Fibroblast of the conjunctiva (primary cell): ENCODE measurements around the gene RNF8.
"Not testable (repeated sequence)": the region's sequence is repeated elsewhere in the genome, so short reads cannot be mapped to it uniquely, and the experiment has no call there.

Experiments
- DNase-seq: peaks from one replicate; pipeline ENCODE4 v3.0.0-alpha.2; 2010; ENCODE audit warnings: low read depth

The RNF8 gene, protein sequence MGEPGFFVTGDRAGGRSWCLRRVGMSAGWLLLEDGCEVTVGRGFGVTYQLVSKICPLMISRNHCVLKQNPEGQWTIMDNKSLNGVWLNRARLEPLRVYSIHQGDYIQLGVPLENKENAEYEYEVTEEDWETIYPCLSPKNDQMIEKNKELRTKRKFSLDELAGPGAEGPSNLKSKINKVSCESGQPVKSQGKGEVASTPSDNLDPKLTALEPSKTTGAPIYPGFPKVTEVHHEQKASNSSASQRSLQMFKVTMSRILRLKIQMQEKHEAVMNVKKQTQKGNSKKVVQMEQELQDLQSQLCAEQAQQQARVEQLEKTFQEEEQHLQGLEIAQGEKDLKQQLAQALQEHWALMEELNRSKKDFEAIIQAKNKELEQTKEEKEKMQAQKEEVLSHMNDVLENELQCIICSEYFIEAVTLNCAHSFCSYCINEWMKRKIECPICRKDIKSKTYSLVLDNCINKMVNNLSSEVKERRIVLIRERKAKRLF

DNA sequence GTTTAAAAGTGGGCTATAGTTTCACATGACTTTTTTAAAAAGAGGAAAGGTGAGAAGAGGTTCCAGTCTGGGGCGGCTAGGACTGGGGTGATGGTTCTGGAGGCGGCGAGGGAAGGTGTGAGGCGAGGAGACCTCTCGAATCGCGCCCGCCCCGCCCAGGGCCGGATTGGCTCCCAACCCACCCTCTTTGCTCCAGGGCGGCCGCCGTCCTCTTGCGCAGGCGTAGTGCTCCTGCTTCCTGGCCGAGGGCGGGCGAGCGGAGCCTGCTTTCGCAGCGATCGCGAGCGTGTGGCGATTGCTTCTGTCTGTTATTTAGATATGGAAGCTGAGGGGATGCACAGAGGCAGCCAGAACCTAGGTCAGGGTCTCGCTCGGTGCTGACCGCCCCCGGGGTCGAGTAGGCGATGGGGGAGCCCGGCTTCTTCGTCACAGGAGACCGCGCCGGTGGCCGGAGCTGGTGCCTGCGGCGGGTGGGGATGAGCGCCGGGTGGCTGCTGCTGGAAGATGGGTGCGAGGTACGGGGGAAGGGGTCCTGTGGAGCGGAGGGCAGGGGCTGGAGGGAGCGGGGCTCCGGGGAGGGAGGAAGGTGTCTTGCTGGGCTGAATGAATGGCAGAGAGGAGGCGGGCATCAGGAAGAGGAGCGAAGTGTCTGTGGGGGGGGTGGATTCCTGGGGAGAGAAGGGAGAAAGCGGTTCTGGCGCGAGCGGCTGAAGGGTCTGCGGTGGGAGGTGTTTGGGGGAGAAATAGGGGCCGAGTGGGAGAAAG is at the start of gene RNF8:
Gene RNF8 (plus strand): TSS at position 223 of the 765 bp plus-strand sequence. CDS start 182 bp downstream, at position 405.
- peak; percentile 70 for DNase-seq

DNA sequence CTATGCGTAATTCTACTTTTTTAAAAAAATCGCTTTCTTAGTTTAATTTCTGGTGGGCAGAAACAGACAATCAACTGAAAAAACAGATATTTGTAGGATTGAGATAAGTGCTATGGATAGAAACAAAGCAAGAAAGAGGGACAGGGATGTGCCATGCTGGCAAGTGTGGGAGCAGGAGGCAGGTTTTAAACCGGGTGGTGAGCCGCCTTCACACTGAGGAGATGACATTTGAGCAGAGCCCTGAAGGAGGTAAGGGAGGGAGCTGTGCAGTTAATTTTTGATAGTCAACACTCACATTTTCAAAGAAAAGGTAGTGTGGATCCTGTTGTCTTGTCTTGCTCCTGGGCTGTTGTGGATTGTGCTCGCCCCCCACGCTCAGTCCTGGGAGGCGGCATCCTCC is 49.0 kb upstream of the RNF8 start:
- no peak for DNase-seq

DNA sequence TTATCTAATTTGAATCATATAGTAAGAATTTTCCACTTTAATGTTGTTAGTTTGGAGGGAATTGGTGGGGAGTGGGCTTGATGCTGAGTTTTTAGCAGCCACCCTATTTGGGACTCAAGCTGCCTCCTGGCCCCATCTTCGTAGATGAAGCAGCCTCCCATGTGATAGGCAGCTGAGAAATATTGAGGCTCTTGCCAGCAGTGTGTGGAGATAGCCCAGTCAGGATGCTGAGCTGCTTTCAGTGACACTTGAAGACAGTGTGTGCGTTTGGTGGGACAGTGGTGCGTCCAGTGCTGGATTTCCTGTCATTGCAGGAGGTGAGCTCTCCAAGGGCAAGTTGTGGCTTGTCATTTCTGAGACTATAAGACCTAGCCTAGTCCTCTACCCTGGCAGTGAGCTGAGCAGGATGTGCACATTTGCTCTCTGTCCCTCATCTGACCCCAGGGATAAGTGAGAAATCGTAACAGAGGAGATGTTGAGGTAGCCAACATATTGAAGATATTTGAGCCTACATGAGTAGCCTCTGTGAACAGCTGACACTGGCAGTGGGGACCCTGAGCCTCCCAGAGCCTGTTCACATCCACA is 47.9 kb upstream of the RNF8 start:
- DNase-seq: no peak

DNA sequence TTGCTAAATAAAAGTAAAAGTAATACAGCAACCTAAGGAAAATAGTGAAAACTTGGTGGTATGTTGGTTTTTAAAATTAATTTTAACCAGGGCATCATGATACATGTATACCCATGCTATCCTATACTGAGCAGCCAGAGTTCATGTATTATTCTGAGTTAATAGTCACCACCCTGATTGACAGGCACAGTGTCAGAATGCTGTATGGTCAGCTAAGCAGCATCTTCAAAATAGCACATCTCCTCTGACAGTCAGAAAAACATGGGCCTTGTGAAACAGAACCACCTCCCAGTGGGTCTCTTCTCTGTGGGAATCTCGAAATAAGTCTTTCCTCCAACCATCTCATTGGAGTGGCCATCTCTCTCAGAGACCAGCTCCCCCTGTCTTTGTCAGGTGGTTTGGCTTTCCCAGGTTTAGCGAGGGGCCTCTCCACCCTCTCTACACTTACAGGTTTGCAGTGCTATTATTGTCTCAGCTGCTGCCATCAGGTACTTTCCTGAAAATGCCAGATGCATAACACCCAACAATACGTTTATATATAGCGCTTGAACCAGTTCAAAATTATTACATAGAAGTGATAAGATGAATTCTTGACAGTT is 47.1 kb upstream of the RNF8 start:
- DNase-seq: no peak

DNA sequence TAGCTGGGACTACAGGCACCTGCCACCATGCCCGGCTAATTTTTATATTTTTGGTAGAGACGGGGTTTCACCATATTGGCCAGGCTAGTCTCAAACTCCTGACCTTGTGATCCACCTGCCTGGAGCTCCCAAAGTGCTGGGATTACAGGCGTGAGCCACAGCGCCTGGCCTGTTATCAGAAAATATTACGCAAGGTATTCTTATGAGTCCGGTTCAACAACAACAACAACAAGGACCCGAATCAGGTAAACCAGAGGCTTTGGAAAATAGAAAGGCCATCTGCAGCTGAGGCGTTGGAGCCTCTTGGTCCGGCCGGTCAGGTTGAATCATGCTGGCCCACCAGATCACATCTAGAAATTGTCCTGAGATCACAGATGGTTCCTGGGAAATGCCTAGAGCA is 46.3 kb upstream of the RNF8 start:
- not testable (repeated sequence) for DNase-seq

DNA sequence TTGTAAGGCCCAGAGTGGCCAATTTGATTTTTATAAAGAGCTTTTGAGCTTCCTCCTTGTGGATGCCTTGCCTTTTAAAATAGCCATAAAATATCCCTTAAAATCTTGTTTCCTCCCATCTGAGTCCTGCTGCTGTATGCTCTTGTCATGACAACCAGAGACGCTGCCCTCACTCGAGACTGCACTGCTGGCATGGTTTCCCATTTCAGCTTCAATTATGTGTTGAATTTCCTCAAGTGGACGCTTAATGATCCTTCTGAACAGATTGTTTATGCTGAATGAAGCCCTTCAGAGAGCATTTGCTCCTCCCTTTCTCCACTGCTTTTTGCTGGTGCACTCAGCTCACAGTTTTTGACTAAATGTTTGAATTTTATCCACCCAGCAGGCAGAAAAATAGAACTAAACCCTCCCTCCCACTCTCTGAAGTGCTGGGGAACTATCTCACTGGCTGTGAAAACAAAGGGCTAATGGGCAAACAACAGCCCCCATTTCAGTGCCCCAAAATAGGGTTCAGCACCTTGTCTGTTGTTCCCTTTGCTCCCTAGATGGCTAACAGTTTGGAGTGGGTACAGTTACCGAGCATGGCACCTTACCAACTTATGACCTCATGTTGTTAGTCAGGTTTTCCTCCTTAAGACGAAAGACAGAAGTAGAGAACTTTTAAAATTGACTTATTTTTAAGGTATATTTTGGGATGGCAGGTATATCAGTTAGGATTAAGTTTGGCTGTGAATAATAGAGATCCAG is 45.5 kb upstream of the RNF8 start:
- DNase-seq: peak; percentile 29

DNA sequence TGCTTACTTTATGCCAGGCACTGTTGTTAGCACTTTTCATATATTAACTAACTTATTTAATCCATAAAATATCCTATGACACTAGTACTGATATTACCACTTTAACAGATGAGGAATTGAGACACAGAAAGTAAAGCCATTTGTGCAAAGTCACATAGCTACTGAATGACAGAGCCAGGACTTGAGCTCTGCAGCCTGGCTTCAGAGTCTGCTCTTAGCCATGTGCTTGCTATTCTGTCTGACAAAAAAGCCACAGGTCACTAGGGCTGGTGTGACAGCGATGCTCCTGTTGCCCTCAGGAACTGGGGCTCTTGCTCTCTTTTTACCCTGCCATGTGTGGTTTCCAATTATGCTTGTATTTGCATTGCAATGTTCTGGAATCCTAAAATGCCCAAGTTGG is 44.7 kb upstream of the RNF8 start:
- no peak for DNase-seq

DNA sequence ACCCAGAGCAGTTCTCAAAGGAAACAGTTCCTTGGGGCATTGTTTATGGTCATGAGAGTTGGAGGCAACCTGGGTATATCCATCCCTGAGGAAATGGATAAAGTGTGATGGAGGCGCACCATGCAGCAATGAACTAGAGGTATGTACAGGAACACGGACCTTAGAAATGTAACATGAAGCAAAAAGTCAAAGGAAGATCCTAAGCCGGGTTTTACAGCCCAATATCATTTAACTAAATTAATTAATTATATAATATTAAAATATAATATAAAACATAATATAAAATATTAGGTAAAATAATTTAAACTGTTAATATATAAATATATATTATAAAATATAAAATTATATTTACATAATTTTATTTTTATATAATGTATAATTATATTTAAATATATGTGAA is 44.1 kb upstream of the RNF8 start:
- DNase-seq: no peak

DNA sequence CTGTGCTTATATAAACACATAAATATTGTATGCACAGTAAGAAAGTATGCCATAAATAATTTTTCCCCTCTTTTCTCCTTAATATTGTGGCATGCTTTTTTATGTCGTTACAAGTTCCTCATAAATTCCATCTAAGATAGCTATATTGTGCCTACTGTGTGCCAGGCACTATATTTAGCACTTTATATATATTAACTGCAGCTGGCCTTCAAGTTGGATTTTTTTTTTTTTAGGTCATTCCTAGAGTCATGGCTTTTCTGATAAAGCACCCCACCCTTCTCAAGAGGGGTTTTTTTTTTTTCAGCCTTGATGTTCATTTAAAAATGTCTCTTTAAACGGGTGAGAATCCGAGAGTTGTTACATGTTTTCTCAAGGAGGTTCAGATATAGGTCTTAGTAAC is 42.8 kb upstream of the RNF8 start:
- no peak for DNase-seq

DNA sequence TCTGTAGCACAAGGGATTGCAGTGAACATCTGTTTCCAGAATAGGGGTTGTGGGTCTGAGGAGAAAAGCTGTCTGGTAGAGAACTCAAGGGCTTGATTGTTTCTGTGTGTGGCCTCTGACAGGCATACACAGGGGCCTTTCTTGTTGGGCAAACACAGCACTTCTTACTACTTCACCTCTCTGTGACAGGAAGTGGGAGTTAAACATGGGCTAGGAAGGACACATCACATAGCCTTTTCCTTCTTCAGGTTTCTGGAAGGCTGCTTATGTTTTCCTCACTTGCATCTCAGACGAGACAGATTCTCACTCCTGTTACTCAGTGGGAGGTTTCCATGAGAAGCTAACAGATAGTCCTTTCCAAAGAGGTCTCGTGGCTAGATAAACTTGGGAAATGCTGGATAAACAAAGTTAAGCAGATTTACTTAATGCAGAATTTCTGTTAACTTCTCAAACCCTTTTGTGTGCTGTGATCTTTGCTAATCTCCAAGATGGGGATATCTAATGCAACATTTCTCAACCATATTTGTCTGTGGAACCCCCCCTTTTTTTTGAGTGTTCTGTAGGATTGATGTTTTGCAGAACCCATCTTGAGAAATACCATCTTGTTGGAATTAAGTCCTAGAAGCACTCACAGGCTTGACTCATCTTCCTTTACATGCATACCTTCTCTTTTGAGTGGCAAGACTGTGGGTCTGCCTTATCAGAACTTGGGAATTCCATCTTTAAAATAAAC is 41.9 kb upstream of the RNF8 start:
- DNase-seq: no peak

DNA sequence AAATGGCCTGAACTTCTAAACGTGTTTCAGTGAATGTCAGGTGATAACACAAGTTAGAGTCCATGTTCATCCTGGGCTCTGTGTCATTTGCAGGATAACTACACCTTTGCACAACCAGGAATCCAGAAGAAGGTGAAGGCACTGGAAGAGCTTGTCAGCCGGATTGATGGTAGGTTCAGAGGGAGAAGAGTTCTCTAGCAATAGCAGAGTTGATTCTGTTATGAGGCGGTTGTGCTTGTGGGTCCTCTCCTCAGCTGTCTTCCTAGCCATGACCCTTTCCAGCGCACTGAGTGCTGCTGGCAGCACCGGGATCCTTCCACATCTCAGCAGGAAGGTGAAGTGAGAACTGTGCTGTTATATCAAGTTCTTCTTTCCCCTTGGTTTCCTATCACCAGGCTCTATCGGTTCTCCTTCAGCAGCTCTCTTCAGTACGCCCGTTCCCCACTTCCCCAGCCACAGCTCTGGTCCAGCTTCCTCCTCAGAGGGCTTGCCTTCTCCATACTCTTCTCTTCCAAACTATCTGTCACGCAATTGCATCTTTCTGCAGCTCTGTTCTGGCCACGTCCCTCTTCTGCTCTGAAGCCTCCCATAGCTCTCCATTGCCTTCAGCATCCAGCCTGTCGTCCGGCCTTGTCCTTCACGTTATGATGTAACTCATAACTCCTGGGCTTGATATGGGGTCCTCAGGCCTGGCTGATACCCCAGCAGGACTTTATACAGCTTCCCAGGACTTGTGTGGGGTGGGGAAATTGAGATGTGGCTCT is 39.9 kb upstream of the RNF8 start:
- no peak for DNase-seq

DNA sequence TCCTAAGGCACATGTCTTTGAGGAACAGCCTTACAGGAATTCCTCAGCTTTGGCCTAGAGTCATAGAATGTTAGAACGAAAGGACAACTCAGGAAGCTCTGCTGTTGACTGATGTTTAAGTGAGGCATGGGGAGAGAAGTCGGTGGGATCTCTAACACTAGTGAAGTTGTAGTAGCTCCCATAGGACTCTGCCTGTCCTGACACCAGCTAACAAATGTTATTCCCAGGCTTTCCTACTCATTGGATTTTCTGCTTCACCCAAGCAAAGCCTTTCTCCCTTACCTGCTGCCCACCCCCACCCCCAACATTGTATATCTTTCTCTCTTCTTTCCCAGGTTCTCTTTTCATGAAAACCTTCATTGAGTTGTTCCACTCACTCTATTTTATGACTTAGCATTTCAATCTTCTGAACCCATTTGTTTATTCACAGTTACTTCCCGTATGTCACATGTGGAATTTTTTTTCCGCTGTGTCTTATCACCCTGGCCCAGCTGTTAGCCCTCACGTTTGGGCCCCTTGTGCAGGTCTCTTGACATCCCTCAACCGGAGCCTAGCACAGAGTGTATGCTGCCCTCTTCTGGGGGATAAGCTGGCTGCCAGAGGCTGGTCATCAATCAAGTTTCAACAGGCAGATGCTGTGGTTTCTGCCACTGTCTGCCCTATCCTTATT is 39.2 kb upstream of the RNF8 start:
- DNase-seq: peak; percentile 18

DNA sequence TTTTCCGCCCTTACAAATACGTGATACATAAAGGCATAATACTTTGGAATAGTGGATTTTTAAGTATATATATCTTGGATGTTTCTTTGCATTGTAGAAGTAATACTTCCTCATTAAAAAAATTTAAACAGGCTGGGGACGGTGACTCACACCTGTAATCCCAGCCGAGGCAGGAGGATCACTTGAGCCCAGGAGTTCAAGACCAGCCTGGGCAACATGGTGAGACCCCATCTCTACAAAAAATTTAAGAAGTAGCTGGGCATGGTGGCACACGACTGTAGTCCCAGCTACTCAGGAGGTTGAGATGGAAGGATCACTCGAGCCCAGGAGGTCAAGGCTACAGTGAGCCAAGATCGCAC is 38.6 kb upstream of the RNF8 start:
- no peak for DNase-seq

DNA sequence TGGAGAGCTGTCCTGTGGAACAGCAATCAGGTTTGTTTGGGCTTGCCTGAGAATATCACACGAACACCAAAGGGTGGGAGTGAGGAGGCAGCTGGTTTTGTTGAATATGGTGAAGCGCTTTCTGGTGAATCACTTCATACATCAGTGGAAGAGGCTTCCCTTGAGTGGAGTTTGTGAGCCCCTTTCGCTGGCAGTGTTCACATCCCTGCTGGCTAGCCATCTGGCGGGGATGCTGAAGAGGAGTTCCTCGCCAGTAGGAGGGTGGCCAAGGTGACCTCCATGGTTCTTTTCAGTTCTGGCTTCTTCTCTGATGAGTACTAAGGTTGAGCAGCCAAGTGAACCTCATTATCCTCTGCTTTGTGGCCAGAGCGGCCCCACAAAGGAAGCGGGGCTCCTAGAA is 37.7 kb upstream of the RNF8 start:
- no peak for DNase-seq

DNA sequence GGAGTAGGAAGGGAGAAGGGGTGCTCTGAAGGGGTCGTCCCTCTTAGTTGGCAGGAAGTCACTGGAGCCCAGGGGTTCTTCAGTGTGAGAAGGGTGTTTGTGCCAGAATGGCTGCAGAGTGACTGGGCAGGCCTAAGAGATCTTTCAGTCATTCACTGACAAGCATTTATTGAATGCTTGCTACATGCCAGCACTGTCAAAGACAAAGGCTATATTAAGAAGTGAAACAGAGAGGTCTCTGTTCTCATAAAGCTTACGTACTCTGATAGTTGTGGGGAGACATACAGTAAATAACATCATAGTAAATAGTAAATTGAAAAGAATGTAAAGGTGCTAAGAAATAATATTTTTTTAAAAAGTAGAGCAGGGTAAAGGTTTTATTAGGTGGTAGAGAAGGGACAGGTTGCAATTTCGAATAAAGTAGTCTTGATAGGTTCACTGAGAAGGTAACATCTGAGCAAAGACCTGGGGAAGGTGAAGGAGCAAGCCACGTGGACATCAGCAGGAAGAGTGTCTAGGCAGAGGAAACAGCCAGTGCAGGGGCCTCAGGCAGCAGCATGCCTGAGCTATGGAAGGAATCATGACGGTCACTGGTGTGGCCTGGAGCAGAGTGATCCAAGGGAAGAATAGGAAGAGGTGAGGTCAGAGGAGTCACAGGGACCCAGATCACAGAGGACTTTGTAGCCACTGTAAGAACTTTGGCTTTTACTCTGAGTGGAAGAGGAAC is 36.3 kb upstream of the RNF8 start:
- DNase-seq: no peak

DNA sequence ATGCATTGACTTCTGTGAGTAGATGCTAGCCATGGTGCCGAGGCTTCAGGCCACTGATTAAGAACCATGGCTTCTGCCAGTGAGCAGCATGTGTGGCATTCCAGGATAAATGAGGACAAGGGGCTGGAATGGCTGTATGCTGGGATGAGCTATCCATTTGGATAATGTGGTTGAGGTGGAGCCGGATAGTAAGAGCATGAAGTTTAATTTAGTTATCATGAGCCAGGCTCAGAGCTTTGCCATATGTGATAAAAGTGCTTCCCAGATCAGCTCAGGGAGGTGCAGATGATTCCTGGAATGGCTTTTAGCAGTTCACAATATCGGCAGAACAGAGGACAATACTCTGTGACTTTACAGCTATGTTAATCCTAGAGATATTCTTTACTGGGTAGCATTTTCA is 34.6 kb upstream of the RNF8 start:
- no peak for DNase-seq

DNA sequence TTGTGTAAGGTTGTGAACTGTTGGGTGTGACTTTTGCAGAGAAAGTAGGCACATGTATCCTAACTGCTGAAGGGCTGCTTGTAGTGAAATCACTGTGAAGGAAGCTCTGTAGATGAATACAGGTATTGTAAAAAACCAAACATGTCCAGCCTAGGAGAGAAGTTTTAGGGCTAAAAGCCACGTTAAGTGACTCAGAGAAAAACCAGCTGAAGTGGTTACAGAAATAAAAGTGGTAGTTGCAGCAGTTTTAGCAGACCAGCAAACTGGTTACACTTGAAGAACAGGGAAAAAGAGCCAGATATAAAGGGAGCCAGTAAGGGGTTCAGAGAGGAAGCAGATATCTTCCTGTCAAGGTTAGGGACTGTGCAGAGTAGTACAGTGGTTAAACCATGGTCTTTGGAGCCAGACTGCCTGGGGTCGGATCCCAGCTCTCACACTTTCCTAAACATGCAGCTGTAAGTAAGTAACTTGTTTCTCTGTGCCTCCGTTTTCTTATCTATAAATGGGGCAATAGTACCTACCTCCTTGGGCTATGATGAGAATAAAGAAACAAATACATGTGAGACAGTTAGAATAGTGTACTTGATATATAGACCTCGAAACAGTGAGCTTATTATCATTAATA is 33.8 kb upstream of the RNF8 start:
- DNase-seq: no peak

DNA sequence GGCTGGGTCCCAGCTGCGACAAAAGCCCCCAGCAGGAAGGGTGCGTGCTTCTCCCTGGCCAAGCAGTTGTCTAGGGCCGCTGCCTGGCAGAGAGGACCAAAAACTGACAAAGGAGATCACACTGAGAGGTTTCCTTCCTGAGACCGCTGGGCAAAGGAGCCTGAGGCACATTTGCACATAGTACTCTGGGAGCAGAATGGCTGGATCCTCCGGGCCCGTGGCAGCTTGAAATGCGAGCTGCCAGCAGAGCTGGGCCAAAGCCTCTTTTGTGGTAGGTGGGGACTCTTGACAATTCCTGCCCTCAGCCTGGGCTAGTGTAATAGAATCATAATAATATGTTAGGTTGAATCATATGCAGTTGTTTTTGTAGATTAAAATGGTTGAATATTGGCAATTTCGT is 33.1 kb upstream of the RNF8 start:
- DNase-seq: no peak

DNA sequence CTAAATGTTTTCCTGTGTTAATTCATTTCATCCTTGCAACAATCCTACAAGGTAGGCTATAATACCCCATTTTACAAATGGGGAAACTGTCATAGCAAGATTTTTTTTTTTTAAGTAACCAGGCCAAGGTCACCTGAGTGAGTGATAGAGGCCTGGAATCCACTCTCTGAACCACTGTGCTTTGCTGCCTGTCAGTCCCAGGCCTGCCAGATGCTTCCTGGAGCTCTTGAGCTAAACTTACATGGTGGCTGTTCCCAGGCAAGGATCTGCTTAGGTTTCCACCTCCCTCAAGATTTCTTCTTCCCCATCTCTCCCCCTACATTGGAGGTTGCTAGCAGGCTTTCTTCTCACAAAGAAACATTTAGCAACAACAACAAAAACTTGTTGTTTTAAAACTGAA is 32.7 kb upstream of the RNF8 start:
- DNase-seq: no peak
